ENCODE data around the gene SRM.

Gene SRM

DNA sequence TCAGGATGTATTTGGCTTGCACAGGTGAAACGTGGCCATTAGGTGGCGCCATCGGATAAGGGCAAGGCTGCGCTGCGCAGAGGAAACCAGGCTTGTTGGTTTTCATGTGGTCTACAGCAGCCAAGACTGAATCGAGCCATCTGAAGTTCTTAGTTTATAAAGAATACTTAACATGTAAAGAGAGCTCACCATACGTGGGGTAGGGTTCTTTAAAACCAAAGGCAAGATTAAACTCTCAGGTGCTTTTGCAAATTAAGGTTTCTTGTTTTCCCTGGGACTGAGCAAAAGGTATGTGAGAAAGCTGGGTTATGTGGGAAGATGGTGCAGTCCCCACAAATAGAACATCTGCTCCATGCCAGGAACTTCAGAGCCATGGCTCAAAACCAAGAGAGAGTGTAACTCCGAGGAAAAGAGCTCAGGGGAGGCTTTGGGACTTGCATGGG, 22.1 kb downstream of the SRM start:
- CTCF ChIA-PET: interaction anchor here (0.5 to 5.1 kb wide), 92 partner anchors 10 to 1565 kb away, joined by 3 to 95 read pairs (median 4); partner anchors contain the start of genes EXOSC10, FBXO6, MASP2 and MTOR
- no peaks in the 10 kb centered on the region for H3K4me1 ChIP-seq (ENCODE audit: control insufficient read depth, insufficient read depth, low read length)
- no peaks in the 10 kb centered on the region for H3K9me3 ChIP-seq (ENCODE audit: control insufficient read depth, insufficient read depth, low read depth, low read length)
- POLR2A ChIA-PET: interaction anchor here (0.5 to 1.2 kb wide), 5 partner anchors 22 to 708 kb away, joined by 3 to 9 read pairs (median 4); partner anchors contain the start of gene SRM
- no peaks in the 10 kb centered on the region for H3K36me3 ChIP-seq (ENCODE audit: control insufficient read depth in 2 of 2, insufficient read depth in 1 of 2, low read length in 2 of 2)
- no peak overlapping the region for H3K4me3 ChIP-seq (ENCODE audit: low read depth, low read length)
- no peak overlapping the region for H3K27ac ChIP-seq (ENCODE audit: extremely low read depth, low read depth, low read length)
- TF ChIP-seq ZNF654 (tag by site-specific recombination; IDR thresholded peaks at IDR 0.05; ENCODE audit: low read depth) (peak; percentile 98), ZNF174 (tag by site-specific recombination; IDR thresholded peaks at IDR 0.05) (no peak), ZNF155 (tag by site-specific recombination; IDR thresholded peaks at IDR 0.05) (no peak), GLIS1 (tag by site-specific recombination; IDR thresholded peaks at IDR 0.05) (no peak), ZNF776 (tag by site-specific recombination; IDR thresholded peaks at IDR 0.05; ENCODE audit: borderline replicate concordance) (no peak), ZNF2 (tag by site-specific recombination; IDR thresholded peaks at IDR 0.05) (peak; percentile 49; the same call in 1 of the 2 replicates), KLF16 (tag by site-specific recombination; IDR thresholded peaks at IDR 0.05) (no peak), ZNF529 (tag by site-specific recombination; IDR thresholded peaks at IDR 0.05; ENCODE audit: insufficient replicate concordance) (no peak), ZNF266 (tag by site-specific recombination; IDR thresholded peaks at IDR 0.05; ENCODE audit: low read depth) (no peak), ZNF658 (tag by site-specific recombination; IDR thresholded peaks at IDR 0.05) (no peak), ZNF140 (tag by site-specific recombination; IDR thresholded peaks at IDR 0.05) (no peak), ZNF239 (tag by site-specific recombination; IDR thresholded peaks at IDR 0.05) (no peak), ZNF621 (tag by site-specific recombination; IDR thresholded peaks at IDR 0.05) (no peak), SALL2 (tag by site-specific recombination; IDR thresholded peaks at IDR 0.05; ENCODE audit: borderline replicate concordance) (no peak), ZNF623 (tag by site-specific recombination; IDR thresholded peaks at IDR 0.05) (no peak)
- TF ChIP-seq, protein P1, sequence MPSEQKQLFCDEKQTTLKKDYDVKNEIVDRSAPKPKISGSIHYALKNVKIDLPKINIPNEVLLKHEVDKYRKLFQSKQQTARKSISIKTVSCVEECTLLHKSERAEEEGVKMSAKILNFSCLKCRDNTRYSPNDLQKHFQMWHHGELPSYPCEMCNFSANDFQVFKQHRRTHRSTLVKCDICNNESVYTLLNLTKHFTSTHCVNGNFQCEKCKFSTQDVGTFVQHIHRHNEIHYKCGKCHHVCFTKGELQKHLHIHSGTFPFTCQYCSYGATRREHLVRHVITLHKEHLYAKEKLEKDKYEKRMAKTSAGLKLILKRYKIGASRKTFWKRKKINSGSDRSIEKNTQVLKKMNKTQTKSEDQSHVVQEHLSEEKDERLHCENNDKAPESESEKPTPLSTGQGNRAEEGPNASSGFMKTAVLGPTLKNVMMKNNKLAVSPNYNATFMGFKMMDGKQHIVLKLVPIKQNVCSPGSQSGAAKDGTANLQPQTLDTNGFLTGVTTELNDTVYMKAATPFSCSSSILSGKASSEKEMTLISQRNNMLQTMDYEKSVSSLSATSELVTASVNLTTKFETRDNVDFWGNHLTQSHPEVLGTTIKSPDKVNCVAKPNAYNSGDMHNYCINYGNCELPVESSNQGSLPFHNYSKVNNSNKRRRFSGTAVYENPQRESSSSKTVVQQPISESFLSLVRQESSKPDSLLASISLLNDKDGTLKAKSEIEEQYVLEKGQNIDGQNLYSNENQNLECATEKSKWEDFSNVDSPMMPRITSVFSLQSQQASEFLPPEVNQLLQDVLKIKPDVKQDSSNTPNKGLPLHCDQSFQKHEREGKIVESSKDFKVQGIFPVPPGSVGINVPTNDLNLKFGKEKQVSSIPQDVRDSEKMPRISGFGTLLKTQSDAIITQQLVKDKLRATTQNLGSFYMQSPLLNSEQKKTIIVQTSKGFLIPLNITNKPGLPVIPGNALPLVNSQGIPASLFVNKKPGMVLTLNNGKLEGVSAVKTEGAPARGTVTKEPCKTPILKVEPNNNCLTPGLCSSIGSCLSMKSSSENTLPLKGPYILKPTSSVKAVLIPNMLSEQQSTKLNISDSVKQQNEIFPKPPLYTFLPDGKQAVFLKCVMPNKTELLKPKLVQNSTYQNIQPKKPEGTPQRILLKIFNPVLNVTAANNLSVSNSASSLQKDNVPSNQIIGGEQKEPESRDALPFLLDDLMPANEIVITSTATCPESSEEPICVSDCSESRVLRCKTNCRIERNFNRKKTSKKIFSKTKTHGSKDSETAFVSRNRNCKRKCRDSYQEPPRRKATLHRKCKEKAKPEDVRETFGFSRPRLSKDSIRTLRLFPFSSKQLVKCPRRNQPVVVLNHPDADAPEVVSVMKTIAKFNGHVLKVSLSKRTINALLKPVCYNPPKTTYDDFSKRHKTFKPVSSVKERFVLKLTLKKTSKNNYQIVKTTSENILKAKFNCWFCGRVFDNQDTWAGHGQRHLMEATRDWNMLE (tag by site-specific recombination; conservative IDR thresholded peaks at IDR 0.05; ENCODE audit: low read depth): no peak
- TF ChIP-seq, protein P2, sequence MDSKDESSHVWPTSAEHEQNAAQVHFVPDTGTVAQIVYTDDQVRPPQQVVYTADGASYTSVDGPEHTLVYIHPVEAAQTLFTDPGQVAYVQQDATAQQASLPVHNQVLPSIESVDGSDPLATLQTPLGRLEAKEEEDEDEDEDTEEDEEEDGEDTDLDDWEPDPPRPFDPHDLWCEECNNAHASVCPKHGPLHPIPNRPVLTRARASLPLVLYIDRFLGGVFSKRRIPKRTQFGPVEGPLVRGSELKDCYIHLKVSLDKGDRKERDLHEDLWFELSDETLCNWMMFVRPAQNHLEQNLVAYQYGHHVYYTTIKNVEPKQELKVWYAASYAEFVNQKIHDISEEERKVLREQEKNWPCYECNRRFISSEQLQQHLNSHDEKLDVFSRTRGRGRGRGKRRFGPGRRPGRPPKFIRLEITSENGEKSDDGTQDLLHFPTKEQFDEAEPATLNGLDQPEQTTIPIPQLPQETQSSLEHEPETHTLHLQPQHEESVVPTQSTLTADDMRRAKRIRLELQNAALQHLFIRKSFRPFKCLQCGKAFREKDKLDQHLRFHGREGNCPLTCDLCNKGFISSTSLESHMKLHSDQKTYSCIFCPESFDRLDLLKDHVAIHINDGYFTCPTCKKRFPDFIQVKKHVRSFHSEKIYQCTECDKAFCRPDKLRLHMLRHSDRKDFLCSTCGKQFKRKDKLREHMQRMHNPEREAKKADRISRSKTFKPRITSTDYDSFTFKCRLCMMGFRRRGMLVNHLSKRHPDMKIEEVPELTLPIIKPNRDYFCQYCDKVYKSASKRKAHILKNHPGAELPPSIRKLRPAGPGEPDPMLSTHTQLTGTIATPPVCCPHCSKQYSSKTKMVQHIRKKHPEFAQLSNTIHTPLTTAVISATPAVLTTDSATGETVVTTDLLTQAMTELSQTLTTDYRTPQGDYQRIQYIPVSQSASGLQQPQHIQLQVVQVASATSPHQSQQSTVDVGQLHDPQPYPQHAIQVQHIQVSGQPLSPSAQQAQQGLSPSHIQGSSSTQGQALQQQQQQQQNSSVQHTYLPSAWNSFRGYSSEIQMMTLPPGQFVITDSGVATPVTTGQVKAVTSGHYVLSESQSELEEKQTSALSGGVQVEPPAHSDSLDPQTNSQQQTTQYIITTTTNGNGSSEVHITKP (tag by site-specific recombination; IDR thresholded peaks at IDR 0.05): peak; percentile 80
- TF ChIP-seq, protein P3, sequence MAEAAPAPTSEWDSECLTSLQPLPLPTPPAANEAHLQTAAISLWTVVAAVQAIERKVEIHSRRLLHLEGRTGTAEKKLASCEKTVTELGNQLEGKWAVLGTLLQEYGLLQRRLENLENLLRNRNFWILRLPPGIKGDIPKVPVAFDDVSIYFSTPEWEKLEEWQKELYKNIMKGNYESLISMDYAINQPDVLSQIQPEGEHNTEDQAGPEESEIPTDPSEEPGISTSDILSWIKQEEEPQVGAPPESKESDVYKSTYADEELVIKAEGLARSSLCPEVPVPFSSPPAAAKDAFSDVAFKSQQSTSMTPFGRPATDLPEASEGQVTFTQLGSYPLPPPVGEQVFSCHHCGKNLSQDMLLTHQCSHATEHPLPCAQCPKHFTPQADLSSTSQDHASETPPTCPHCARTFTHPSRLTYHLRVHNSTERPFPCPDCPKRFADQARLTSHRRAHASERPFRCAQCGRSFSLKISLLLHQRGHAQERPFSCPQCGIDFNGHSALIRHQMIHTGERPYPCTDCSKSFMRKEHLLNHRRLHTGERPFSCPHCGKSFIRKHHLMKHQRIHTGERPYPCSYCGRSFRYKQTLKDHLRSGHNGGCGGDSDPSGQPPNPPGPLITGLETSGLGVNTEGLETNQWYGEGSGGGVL (tag by site-specific recombination; IDR thresholded peaks at IDR 0.05): no peak
- TF ChIP-seq, protein P4, sequence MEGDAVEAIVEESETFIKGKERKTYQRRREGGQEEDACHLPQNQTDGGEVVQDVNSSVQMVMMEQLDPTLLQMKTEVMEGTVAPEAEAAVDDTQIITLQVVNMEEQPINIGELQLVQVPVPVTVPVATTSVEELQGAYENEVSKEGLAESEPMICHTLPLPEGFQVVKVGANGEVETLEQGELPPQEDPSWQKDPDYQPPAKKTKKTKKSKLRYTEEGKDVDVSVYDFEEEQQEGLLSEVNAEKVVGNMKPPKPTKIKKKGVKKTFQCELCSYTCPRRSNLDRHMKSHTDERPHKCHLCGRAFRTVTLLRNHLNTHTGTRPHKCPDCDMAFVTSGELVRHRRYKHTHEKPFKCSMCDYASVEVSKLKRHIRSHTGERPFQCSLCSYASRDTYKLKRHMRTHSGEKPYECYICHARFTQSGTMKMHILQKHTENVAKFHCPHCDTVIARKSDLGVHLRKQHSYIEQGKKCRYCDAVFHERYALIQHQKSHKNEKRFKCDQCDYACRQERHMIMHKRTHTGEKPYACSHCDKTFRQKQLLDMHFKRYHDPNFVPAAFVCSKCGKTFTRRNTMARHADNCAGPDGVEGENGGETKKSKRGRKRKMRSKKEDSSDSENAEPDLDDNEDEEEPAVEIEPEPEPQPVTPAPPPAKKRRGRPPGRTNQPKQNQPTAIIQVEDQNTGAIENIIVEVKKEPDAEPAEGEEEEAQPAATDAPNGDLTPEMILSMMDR (tag by site-specific recombination; IDR thresholded peaks at IDR 0.05): peak; percentile 94
- TF ChIP-seq, protein P5, sequence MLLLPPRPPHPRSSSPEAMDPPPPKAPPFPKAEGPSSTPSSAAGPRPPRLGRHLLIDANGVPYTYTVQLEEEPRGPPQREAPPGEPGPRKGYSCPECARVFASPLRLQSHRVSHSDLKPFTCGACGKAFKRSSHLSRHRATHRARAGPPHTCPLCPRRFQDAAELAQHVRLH (tag by site-specific recombination; IDR thresholded peaks at IDR 0.05): no peak
- TF ChIP-seq, protein P6, sequence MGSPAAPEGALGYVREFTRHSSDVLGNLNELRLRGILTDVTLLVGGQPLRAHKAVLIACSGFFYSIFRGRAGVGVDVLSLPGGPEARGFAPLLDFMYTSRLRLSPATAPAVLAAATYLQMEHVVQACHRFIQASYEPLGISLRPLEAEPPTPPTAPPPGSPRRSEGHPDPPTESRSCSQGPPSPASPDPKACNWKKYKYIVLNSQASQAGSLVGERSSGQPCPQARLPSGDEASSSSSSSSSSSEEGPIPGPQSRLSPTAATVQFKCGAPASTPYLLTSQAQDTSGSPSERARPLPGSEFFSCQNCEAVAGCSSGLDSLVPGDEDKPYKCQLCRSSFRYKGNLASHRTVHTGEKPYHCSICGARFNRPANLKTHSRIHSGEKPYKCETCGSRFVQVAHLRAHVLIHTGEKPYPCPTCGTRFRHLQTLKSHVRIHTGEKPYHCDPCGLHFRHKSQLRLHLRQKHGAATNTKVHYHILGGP (tag by site-specific recombination; IDR thresholded peaks at IDR 0.05): no peak

Data from HEK293 (cell line).